Measurements from ENCODE around the gene PLXNB2. TPM values are rescaled to one million over a fixed set of nuclear protein-coding genes. Genes with fewer than 3 reads are reported as not detected.
"Not testable (repeated sequence)": the region's sequence is repeated elsewhere in the genome, so short reads cannot be mapped to it uniquely, and the experiment has no call there.

The PLXNB2 gene
- total RNA-seq, 3 donors from 2014 or later = 232 to 318 (median 250) TPM

DNA sequence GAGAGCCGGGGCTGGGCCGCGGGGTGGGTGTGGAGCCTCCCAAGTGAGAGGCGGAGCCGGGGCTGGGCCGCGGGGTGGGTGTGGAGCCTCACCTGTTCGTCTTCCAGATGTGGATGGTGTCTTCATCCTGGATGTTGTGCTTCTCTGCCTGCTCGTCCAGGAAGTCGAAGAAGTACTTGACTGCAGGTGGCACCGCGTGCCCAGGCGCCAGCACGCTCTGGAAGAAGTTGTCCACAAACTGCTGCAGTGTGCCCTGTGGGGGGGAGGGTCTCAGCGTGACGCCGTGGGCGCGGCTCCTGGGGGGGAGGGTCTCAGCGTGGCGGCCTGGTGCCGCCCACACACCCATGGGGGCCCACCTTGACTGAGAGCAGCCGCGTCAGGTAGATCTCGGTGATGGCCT is 29.7 kb downstream of the PLXNB2 start:
- ATAC-seq (no peak), DNase-seq (no peak)
- H3K4me3 ChIP-seq = no peak overlapping the region
- no peaks in the 10 kb centered on the region for H3K9me3 ChIP-seq
- H3K36me3 ChIP-seq (ENCODE audit: low read depth) = peaks cover 7% of the 10 kb centered on the region
- intact Hi-C loops (cut with DNase I, micrococcal nuclease) = loop anchor here (5.0 kb wide), 2 partner anchors 45 to 50 kb away; partner anchors contain the start of gene DENND6B (in 1 of the 2)
- TF ChIP-seq, protein P1, sequence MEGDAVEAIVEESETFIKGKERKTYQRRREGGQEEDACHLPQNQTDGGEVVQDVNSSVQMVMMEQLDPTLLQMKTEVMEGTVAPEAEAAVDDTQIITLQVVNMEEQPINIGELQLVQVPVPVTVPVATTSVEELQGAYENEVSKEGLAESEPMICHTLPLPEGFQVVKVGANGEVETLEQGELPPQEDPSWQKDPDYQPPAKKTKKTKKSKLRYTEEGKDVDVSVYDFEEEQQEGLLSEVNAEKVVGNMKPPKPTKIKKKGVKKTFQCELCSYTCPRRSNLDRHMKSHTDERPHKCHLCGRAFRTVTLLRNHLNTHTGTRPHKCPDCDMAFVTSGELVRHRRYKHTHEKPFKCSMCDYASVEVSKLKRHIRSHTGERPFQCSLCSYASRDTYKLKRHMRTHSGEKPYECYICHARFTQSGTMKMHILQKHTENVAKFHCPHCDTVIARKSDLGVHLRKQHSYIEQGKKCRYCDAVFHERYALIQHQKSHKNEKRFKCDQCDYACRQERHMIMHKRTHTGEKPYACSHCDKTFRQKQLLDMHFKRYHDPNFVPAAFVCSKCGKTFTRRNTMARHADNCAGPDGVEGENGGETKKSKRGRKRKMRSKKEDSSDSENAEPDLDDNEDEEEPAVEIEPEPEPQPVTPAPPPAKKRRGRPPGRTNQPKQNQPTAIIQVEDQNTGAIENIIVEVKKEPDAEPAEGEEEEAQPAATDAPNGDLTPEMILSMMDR (IDR thresholded peaks at IDR 0.05) = no peak
- H3K4me1 ChIP-seq (ENCODE audit: low read depth) = no peaks in the 10 kb centered on the region

DNA sequence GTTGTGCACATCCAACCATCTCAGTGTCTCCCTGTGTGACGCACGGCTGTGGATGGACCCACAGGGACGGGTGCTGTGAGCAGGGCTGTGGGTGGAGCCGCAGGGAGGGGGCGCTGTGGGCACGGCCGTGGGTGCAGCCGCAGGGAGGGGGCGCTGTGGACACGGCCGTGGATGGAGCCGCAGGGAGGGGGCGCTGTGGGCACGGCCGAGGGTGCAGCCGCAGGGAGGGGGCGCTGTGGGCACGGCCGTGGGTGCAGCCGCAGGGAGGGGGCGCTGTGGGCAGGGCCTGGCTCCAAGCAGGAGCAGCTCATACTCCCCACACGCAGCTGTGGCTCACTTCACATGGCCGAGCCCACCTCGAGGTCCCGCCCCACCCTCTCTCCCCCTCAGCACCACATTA is 31.3 kb downstream of the PLXNB2 start:
- Histone ChIP-seq H3K4me3 (no peak overlapping the region), H3K9me3 (no peaks in the 10 kb centered on the region), H3K4me1 (ENCODE audit: low read depth) (peaks cover 10% of the 10 kb centered on the region), H3K36me3 (ENCODE audit: low read depth) (peaks cover 7% of the 10 kb centered on the region)
- intact Hi-C loops (cut with DNase I, micrococcal nuclease) = loop anchor here (5.0 kb wide), 2 partner anchors 46 to 51 kb away; partner anchors contain the start of gene DENND6B (in 1 of the 2)
- ATAC-seq (peak; percentile 72), DNase-seq (peak in 2 of 3 donors; percentile 79 to 82)
- TF ChIP-seq, protein P1 (IDR thresholded peaks at IDR 0.05) = peak; percentile 39

DNA sequence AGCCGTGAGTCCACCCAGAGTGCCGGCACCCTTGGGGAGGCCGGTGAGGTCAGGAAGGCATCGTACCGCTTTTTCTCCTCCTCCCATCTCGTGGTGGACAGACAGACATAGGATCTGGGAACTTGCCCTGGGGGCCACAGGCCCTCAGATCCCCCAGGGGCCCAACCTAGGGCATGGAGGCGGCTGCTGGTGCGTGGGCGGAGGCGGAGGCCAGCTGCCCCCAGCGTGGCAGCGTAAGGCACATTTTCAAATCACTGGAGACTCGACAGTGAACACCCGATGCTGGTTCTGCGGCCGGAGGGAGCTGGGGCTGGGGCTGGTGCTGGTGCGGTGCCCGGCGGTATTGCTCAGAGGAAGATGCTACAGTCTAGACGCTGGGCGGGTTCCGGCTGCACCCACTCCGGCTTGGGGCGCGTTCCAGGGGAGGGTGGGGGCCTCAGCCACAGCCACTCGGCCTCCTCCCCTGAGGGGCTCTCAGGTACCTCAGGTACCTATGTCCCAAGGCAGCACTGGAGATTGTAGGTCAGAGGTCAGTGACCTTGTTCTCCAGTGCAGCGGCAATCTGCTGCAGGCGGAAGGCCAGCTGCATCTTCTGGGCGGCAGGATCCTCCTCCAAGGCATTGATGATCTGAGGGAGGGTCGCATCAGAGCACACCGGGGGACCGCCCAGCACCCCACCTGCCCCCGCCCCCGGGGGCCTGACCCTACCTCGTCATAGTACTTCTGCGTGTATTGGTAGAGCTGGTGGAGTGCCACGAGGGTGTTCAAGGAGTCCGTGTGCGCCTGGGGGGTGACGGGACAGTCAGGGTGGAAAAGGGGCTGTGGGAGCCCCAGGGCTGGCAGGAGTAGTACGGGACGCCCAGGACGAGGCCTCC is 32.0 kb downstream of the PLXNB2 start:
- ATAC-seq (no peak), DNase-seq (no peak)
- Histone ChIP-seq H3K4me1 (ENCODE audit: low read depth) (peaks cover 17% of the 10 kb centered on the region), H3K9me3 (no peaks in the 10 kb centered on the region), H3K4me3 (no peak overlapping the region), H3K36me3 (ENCODE audit: low read depth) (peaks cover 7% of the 10 kb centered on the region)
- TF ChIP-seq, protein P1 (IDR thresholded peaks at IDR 0.05) = no peak
- intact Hi-C loops (cut with DNase I, micrococcal nuclease) = loop anchor here (5.0 kb wide), 2 partner anchors 47 to 52 kb away; partner anchors contain the start of gene DENND6B (in 1 of the 2)

DNA sequence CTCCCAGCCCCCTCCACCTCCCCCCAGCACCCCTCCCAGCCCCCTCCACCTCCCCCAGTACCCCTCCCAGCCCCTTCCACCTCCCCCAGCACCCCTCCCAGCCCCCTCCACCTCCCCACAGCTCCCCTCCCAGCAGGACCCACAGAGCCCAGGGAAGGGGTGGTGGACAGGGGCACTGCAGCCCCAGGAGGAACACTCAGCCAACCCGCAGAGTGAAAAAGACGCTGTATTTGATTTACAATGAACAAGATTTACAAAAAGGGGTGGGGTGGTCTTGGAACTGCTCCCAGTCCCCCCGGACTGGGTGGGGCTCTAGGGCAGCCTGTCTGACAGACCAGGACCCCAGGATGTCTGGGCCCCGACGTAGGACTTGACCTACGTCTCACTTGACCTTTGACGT is 32.7 kb downstream of the PLXNB2 start:
- intact Hi-C loops (cut with DNase I, micrococcal nuclease) = loop anchor here (5.0 kb wide), 2 partner anchors 48 to 53 kb away; partner anchors contain the start of gene DENND6B (in 1 of the 2)
- Histone ChIP-seq H3K9me3 (no peaks in the 10 kb centered on the region), H3K4me3 (no peak overlapping the region), H3K36me3 (ENCODE audit: low read depth) (peaks cover 7% of the 10 kb centered on the region), H3K4me1 (ENCODE audit: low read depth) (peaks cover 22% of the 10 kb centered on the region)
- TF ChIP-seq, protein P1 (IDR thresholded peaks at IDR 0.05) = no peak
- DNase-seq (no peak), ATAC-seq (no peak)

DNA sequence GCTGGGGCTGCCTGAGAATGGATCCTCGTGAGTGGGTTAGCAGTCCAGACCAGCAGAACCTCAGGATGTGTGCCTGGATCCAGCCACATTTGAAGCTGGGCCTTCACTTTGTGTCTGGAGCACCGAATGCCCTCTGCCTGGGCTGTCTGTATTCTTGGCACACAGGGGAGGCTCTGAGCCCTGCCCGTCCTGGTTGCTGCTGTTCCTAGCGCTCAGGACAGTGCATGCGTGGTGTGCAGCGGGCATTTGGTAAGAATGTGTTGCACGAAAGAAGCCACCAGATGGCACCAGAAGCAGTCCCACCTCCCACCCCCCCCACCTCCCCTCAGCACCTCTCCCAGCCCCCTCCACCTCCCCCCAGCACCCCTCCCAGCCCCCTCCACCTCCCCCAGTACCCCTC is 33.1 kb downstream of the PLXNB2 start:
- ATAC-seq (no peak), DNase-seq (peak in 1 of 3 donors; percentile 72)
- no peaks in the 10 kb centered on the region for H3K9me3 ChIP-seq
- intact Hi-C loops (cut with DNase I, micrococcal nuclease) = no loop called here
- H3K4me1 ChIP-seq (ENCODE audit: low read depth) = peaks cover 26% of the 10 kb centered on the region
- H3K4me3 ChIP-seq = no peak overlapping the region
- TF ChIP-seq, protein P1 (IDR thresholded peaks at IDR 0.05) = no peak
- peaks cover 4% of the 10 kb centered on the region for H3K36me3 ChIP-seq (ENCODE audit: low read depth)

DNA sequence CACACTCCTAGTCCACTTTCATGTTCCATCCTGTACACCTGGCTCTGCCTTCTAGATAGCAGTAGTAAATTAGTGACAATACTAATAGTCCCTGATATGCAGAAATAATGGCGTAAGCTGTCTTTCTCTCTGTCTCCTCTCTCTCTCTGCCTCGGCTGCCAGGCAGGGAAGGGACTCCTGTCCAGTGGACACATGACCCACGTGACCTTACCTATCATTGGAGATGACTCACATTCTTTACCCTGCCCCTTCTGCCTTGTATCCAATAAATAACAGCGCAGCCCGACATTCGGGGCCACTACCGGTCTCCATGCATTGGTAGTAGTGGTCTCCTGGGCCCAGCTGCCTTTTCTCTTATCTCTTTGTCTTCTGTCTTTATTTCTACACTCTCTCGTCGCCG is 33.7 kb downstream of the PLXNB2 start:
- H3K9me3 ChIP-seq; H3K36me3 ChIP-seq (ENCODE audit: low read depth); ATAC-seq; intact Hi-C loops (cut with DNase I, micrococcal nuclease); H3K4me3 ChIP-seq; DNase-seq: not testable (repeated sequence)
- peaks cover 26% of the 10 kb centered on the region for H3K4me1 ChIP-seq (ENCODE audit: low read depth)

DNA sequence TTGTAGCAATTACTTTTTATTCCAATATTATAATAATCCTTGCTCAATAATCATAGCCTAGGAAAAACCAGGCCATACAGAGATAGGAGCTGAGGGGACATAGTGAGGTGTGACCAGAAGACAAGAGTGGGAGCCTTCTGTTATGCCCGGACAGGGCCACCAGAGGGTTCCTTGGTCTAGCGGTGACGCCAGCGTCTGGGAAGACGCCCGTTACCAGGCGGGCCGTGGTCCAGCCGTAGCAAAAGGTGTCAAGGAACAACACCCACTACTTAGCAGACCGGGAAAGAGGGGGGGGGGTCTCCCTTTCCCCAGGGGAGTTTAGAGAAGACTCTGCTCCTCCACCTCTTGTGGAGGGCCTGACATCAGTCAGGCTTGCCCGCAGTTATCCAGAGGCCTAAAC is 34.1 kb downstream of the PLXNB2 start:
- ATAC-seq; intact Hi-C loops (cut with DNase I, micrococcal nuclease); DNase-seq; H3K4me3 ChIP-seq; H3K36me3 ChIP-seq (ENCODE audit: low read depth); H3K9me3 ChIP-seq: not testable (repeated sequence)
- H3K4me1 ChIP-seq (ENCODE audit: low read depth) = peaks cover 26% of the 10 kb centered on the region

All from mucosa of descending colon (tissue), 3 donors.